ENCODE results near the gene PCDH9.

GRCh38 chr13:66313413-66313812 lies 916.7 kb downstream of the PCDH9 start:
- TF ChIP-seq CTCF (IDR thresholded peaks at IDR 0.05; ENCODE audit: low read depth, low read length): no peak
- TF ChIP-seq MAX (IDR thresholded peaks at IDR 0.05; ENCODE audit: low read depth, low read length): no peak
- TF ChIP-seq MYC (IDR thresholded peaks at IDR 0.05; ENCODE audit: low read depth, low read length): no peak
